Measurements from ENCODE around the gene PRDM2.

DNA sequence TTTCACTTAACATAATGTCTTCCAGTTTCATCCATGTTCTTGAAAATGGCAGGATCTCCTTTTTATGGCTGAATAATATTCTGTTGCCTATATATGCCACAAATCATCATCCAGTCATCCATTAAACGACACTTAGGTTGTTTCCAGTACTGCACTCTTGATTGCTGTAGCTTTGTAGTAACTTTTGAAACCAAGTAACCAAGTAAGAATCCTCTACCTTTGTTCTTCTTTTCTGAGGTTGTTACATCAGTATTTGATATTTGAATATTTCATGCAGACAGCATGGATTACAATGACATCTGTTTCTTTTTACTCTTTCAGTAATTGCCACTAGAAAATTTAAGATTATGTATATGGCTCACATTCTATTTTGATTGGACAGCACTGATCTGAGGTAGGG, 22.1 kb upstream of the PRDM2 start:
- TF ChIP-seq, protein P1, sequence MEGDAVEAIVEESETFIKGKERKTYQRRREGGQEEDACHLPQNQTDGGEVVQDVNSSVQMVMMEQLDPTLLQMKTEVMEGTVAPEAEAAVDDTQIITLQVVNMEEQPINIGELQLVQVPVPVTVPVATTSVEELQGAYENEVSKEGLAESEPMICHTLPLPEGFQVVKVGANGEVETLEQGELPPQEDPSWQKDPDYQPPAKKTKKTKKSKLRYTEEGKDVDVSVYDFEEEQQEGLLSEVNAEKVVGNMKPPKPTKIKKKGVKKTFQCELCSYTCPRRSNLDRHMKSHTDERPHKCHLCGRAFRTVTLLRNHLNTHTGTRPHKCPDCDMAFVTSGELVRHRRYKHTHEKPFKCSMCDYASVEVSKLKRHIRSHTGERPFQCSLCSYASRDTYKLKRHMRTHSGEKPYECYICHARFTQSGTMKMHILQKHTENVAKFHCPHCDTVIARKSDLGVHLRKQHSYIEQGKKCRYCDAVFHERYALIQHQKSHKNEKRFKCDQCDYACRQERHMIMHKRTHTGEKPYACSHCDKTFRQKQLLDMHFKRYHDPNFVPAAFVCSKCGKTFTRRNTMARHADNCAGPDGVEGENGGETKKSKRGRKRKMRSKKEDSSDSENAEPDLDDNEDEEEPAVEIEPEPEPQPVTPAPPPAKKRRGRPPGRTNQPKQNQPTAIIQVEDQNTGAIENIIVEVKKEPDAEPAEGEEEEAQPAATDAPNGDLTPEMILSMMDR (optimal IDR thresholded peaks at IDR 0.05 in 1 of 3, IDR thresholded peaks at IDR 0.05 in 1 of 3, conservative IDR thresholded peaks at IDR 0.05 in 1 of 3; ENCODE audit: extremely low read depth in 1 of 3, insufficient read depth in 2 of 3, low read length in 3 of 3): no peak
- TF ChIP-seq EZH2 (IDR thresholded peaks at IDR 0.05; ENCODE audit: low read length): no peak

Data from keratinocyte (primary cell).